WTC11 (cell line): ENCODE measurements around the gene GZMM. TPM values are rescaled to one million over a fixed set of nuclear protein-coding genes. Genes with fewer than 3 reads are reported as not detected.

ENCODE experiments used
- ATAC-seq: fragments of 200-7000 bp; cut with Tn5 transposase; 2 replicates; pipeline ENCODE4 v1.10.0; 2021; ENCODE audit warnings: mild to moderate bottlenecking, moderate library complexity
- CTCF ChIA-PET: fragments of 300-600 bp; sonication (Branson Sonifier 250); formaldehyde crosslinking; loops from one replicate; lab custom pipeline; 2021; ENCODE audit warnings: antibody characterized with exemption; lab: Charles Lee
- POLR2A ChIA-PET: fragments of 350-600 bp; sonication (Branson Sonifier 250); formaldehyde crosslinking; loops from one replicate; lab custom pipeline; 2021; ENCODE audit warnings: antibody characterized with exemption; lab: Charles Lee
- DNase-seq: peaks from one replicate; pipeline ENCODE4 v3.0.0; 2021; ENCODE audit warnings: low spot score
- H3K27ac Mint-ChIP-seq: 2 replicates; pipeline ENCODE4 v1.8.0; 2021; ENCODE audit warnings: mixed read lengths
- H3K27me3 Mint-ChIP-seq: 2 replicates; pipeline ENCODE4 v1.8.0; 2021; ENCODE audit warnings: low read depth, mild to moderate bottlenecking, moderate library complexity, mixed read lengths
- H3K36me3 Mint-ChIP-seq: 2 replicates; pipeline ENCODE4 v1.8.0; 2021; ENCODE audit warnings: mixed read lengths
- H3K4me1 Mint-ChIP-seq: 2 replicates; pipeline ENCODE4 v1.8.0; 2022; ENCODE audit warnings: mixed read lengths
- H3K4me3 Mint-ChIP-seq: 2 replicates; pipeline ENCODE4 v1.8.0; 2021; ENCODE audit warnings: mild to moderate bottlenecking, moderate library complexity, mixed read lengths
- H3K9me3 Mint-ChIP-seq: 2 replicates; pipeline ENCODE4 v1.8.0; 2021; ENCODE audit warnings: mixed read lengths
- CREM ChIP-seq: sonication (generic); formaldehyde crosslinking; IDR thresholded peaks from 2 replicates; pipeline ENCODE4 v1.8.1; 2022; ENCODE audit warnings: mild to moderate bottlenecking, missing genetic modification reagents, moderate library complexity
- ESRRA ChIP-seq: sonication (generic); formaldehyde crosslinking; IDR thresholded peaks from 2 replicates; pipeline ENCODE4 v1.8.1; 2022; ENCODE audit warnings: mild to moderate bottlenecking, missing genetic modification reagents, borderline replicate concordance
- FOXJ3 ChIP-seq: sonication (generic); formaldehyde crosslinking; IDR thresholded peaks from 2 replicates; pipeline ENCODE4 v1.9.0; 2021; ENCODE audit warnings: missing genetic modification reagents, mild to moderate bottlenecking, borderline replicate concordance
- FOXK1 ChIP-seq: sonication (generic); formaldehyde crosslinking; IDR thresholded peaks from 2 replicates; pipeline ENCODE4 v1.8.0; 2022; ENCODE audit warnings: mild to moderate bottlenecking, moderate library complexity, missing genetic modification reagents
- GRHL2 ChIP-seq: fragments of 250-450 bp; sonication (Bioruptor Pico); IDR thresholded peaks from 2 replicates; pipeline ENCODE4 v1.8.0; 2022; ENCODE audit warnings: mild to moderate bottlenecking, moderate library complexity; ENCODE audit not compliant: insufficient replicate concordance, severe bottlenecking
- NFYB ChIP-seq: sonication (generic); formaldehyde crosslinking; conservative IDR thresholded peaks from 2 replicates; pipeline ENCODE4 v1.8.0; 2022; ENCODE audit warnings: low read depth, missing genetic modification reagents
- NR1H2 ChIP-seq: sonication (generic); formaldehyde crosslinking; IDR thresholded peaks from 2 replicates; pipeline ENCODE4 v1.9.0; 2021; ENCODE audit warnings: mild to moderate bottlenecking, moderate library complexity, missing genetic modification reagents
- TEAD1 ChIP-seq: sonication (generic); formaldehyde crosslinking; IDR thresholded peaks from 2 replicates; pipeline ENCODE4 v1.8.0; 2022; ENCODE audit warnings: mild to moderate bottlenecking, missing genetic modification reagents
- ZNF263 ChIP-seq: sonication (generic); formaldehyde crosslinking; IDR thresholded peaks from 2 replicates; pipeline ENCODE4 v1.8.1; 2022; ENCODE audit warnings: low read depth, mild to moderate bottlenecking, moderate library complexity, missing genetic modification reagents
- ZNF671 ChIP-seq: fragments of 250-450 bp; sonication (Bioruptor Pico); IDR thresholded peaks from 2 replicates; pipeline ENCODE4 v1.8.0; 2021; ENCODE audit warnings: mild to moderate bottlenecking
- total RNA-seq: library from RNA; stranded (reverse); gene quantifications from 3 replicates; pipeline ENCODE4 v1.2.3, GENCODE V29; 2021
- TF ChIP-seq, protein P1 (sequence below): sonication (generic); formaldehyde crosslinking; IDR thresholded peaks from 2 replicates; pipeline ENCODE4 v1.8.1; 2023; ENCODE audit warnings: mild to moderate bottlenecking, missing genetic modification reagents
- TF ChIP-seq, protein P2 (sequence below): sonication (generic); formaldehyde crosslinking; IDR thresholded peaks from 2 replicates; pipeline ENCODE4 v1.8.1; 2022; ENCODE audit warnings: mild to moderate bottlenecking, moderate library complexity, missing genetic modification reagents
- TF ChIP-seq, protein P3 (sequence below): sonication (generic); formaldehyde crosslinking; IDR thresholded peaks from 2 replicates; pipeline ENCODE4 v1.8.0; 2022; ENCODE audit warnings: mild to moderate bottlenecking, missing genetic modification reagents
- TF ChIP-seq, protein P4 (sequence below): sonication (generic); formaldehyde crosslinking; IDR thresholded peaks from 2 replicates; pipeline ENCODE4 v1.8.0; 2022; ENCODE audit warnings: mild to moderate bottlenecking, missing genetic modification reagents
- TF ChIP-seq, protein P5 (sequence below): sonication (generic); formaldehyde crosslinking; IDR thresholded peaks from 2 replicates; pipeline ENCODE4 v1.8.1; 2023; ENCODE audit warnings: mild to moderate bottlenecking, moderate library complexity, missing genetic modification reagents
- TF ChIP-seq, protein P6 (sequence below): sonication (generic); formaldehyde crosslinking; IDR thresholded peaks from 2 replicates; pipeline ENCODE4 v1.8.0; 2022; ENCODE audit warnings: missing genetic modification reagents

The GZMM gene
- total RNA-seq, 1 experiment from 2014 or later, result 0.68 TPM

DNA sequence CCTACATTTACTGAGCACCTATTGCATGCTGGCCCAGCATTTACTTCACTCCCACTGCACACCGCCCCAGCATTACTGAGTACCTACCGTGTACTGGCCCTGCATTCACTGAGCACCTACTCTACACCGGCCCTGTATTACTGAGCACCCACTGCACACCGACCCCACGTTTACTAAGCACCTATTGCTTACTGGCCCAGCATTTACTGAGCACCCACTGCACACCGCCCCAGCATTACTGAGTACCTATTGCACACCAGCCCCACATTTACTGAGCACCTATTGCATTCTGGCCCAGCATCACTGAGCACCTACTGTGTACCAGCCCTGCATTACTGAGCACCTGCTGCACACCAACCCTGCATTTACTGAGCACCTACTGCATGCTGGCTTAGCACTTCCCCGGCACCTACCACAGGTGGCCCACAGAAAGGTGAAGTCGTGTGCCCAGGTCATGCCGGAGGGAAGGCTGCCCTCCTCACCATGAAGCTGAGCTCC lies 29.6 kb upstream of the GZMM start (continued):
- TF ChIP-seq, protein P1, sequence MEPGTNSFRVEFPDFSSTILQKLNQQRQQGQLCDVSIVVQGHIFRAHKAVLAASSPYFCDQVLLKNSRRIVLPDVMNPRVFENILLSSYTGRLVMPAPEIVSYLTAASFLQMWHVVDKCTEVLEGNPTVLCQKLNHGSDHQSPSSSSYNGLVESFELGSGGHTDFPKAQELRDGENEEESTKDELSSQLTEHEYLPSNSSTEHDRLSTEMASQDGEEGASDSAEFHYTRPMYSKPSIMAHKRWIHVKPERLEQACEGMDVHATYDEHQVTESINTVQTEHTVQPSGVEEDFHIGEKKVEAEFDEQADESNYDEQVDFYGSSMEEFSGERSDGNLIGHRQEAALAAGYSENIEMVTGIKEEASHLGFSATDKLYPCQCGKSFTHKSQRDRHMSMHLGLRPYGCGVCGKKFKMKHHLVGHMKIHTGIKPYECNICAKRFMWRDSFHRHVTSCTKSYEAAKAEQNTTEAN (CRISPR knock-in tag), result no peak
- TF ChIP-seq ZNF671, result no peak
- TF ChIP-seq, protein P2, sequence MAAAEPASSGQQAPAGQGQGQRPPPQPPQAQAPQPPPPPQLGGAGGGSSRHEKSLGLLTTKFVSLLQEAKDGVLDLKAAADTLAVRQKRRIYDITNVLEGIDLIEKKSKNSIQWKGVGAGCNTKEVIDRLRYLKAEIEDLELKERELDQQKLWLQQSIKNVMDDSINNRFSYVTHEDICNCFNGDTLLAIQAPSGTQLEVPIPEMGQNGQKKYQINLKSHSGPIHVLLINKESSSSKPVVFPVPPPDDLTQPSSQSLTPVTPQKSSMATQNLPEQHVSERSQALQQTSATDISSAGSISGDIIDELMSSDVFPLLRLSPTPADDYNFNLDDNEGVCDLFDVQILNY (CRISPR knock-in tag), result no peak
- TF ChIP-seq NR1H2 (CRISPR knock-in tag), result no peak
- no peak for TF ChIP-seq GRHL2 (CRISPR knock-in tag)
- TF ChIP-seq, protein P3, sequence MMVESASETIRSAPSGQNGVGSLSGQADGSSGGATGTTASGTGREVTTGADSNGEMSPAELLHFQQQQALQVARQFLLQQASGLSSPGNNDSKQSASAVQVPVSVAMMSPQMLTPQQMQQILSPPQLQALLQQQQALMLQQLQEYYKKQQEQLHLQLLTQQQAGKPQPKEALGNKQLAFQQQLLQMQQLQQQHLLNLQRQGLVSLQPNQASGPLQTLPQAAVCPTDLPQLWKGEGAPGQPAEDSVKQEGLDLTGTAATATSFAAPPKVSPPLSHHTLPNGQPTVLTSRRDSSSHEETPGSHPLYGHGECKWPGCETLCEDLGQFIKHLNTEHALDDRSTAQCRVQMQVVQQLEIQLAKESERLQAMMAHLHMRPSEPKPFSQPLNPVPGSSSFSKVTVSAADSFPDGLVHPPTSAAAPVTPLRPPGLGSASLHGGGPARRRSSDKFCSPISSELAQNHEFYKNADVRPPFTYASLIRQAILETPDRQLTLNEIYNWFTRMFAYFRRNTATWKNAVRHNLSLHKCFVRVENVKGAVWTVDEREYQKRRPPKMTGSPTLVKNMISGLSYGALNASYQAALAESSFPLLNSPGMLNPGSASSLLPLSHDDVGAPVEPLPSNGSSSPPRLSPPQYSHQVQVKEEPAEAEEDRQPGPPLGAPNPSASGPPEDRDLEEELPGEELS, result no peak
- TF ChIP-seq CREM (CRISPR knock-in tag), result no peak
- TF ChIP-seq, protein P4, sequence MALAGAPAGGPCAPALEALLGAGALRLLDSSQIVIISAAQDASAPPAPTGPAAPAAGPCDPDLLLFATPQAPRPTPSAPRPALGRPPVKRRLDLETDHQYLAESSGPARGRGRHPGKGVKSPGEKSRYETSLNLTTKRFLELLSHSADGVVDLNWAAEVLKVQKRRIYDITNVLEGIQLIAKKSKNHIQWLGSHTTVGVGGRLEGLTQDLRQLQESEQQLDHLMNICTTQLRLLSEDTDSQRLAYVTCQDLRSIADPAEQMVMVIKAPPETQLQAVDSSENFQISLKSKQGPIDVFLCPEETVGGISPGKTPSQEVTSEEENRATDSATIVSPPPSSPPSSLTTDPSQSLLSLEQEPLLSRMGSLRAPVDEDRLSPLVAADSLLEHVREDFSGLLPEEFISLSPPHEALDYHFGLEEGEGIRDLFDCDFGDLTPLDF (CRISPR knock-in tag), result no peak
- TF ChIP-seq NFYB, result no peak
- TF ChIP-seq, all 79 proteins: peak for 0

DNA sequence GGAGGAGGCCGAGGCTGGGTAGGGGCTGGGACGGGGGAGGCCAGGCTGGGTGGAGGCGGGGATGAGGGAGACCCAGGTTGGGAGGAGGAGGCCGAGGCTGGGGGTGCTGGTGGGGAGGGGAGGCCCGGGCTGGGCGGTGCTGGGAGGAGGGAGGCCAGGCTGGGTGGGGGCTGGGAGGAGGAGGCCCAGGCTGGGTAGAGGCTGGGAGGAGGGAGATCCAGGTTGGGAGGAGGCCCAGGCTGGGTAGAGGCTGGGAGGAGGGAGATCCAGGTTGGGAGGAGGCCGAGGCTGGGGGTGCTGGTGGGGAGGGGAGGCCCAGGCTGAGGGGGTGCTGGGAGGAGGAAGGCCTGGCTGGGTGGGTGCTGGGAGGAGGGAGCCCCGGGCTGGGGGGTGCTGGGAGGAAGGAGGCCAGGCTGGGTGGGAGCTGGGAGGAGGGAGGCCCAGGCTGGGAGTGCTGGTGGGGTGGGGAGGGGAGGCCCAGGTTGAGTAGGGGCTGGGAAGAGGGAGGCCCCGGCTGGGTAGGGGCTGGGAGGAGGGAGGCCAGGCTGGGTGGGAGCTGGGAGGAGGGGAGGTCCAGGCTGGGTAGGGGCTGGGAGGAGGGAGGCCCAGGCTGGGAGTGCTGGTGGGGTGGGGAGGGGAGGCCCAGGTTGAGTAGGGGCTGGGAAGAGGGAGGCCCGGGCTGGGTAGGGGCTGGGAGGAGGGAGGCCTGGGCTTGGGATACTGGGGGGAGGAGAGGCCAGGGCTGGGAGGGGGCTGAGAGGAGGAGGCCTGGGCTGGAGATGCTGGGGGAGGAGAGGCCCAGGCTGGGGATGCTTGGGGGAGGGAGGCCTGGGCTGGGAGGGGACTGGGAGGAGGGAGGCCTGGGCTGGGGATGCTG lies 25.9 kb upstream of the GZMM start:
- peaks cover 10% of the 10 kb centered on the region for H3K36me3 Mint-ChIP-seq
- ChIA-PET POLR2A (interaction anchor here (1.6 kb wide), 1 partner anchor 13 kb away, joined by 4 read pairs; the partner anchor contains the start of gene CDC34), CTCF (interaction anchor here (0.6 to 2.8 kb wide), 8 partner anchors 7 to 271 kb away, joined by 3 to 26 read pairs (median 4); partner anchors contain the start of gene CDC34)
- H3K4me3 Mint-ChIP-seq, result no peak overlapping the region
- TF ChIP-seq, protein P3, result no peak
- TF ChIP-seq FOXJ3 (CRISPR knock-in tag) (no peak), ZNF263 (0 out of 2 replicates have a peak, but pooled peaks have one; percentile 5)
- TF ChIP-seq, all 79 proteins: peak for 1
- peaks cover 9% of the 10 kb centered on the region for H3K9me3 Mint-ChIP-seq
- H3K27ac Mint-ChIP-seq, result no peak overlapping the region
- DNase-seq, result no peak
- H3K4me1 Mint-ChIP-seq, result peaks cover 3% of the 10 kb centered on the region
- H3K27me3 Mint-ChIP-seq, result peaks cover 37% of the 10 kb centered on the region
- ATAC-seq, result no peak

DNA sequence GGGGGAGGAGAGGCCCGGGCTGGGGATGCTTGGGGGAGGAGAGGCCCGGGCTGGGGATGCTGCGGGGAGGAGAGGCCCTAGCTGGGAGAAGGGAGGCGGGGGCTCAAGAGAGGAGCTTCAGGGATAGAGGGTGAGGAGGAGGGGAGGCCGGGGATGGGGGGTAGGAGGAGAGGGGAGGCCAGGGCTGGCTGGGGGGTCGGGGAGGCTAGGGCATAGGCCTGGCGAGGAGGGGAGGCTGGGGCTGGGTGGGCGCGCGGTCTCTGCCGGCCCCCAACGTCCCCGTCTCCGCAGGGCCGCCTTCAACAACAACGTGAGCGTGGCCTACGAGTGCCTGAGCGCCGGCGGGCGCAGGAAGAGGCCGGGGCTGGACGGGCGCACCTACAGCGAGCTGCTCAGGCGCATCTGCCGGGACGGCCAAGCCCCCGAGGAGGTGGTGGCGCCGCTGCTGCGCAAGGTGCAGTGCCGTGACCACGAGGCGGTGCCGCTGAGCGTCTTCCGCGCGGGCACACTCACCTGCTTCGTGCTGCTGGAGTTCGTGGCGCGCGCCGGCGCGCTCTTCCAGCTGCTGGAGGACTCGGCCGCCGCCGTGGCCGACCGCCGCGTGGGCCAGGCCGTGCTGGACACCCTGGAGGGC lies 25.1 kb upstream of the GZMM start:
- Mint-ChIP-seq H3K4me1 (peaks cover 3% of the 10 kb centered on the region), H3K36me3 (peaks cover 10% of the 10 kb centered on the region), H3K27me3 (peaks cover 33% of the 10 kb centered on the region), H3K9me3 (peaks cover 9% of the 10 kb centered on the region), H3K27ac (no peak overlapping the region), H3K4me3 (no peak overlapping the region)
- CTCF ChIA-PET, result interaction anchor here (0.5 to 2.8 kb wide), 8 partner anchors 8 to 508 kb away, joined by 3 to 26 read pairs (median 4); partner anchors contain the start of gene CDC34
- DNase-seq (peak; percentile 79), ATAC-seq (peak; percentile 87)
- POLR2A ChIA-PET, result interaction anchor here (0.6 to 1.6 kb wide), 3 partner anchors 8 to 12 kb away, joined by 3 to 6 read pairs (median 4); partner anchors contain the start of gene CDC34
- 0 out of 2 replicates have a peak, but pooled peaks have one; percentile 13 for TF ChIP-seq TEAD1 (CRISPR knock-in tag)
- TF ChIP-seq, protein P5, sequence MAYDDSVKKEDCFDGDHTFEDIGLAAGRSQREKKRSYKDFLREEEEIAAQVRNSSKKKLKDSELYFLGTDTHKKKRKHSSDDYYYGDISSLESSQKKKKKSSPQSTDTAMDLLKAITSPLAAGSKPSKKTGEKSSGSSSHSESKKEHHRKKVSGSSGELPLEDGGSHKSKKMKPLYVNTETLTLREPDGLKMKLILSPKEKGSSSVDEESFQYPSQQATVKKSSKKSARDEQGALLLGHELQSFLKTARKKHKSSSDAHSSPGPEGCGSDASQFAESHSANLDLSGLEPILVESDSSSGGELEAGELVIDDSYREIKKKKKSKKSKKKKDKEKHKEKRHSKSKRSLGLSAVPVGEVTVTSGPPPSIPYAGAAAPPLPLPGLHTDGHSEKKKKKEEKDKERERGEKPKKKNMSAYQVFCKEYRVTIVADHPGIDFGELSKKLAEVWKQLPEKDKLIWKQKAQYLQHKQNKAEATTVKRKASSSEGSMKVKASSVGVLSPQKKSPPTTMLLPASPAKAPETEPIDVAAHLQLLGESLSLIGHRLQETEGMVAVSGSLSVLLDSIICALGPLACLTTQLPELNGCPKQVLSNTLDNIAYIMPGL, result no peak
- TF ChIP-seq, protein P6, sequence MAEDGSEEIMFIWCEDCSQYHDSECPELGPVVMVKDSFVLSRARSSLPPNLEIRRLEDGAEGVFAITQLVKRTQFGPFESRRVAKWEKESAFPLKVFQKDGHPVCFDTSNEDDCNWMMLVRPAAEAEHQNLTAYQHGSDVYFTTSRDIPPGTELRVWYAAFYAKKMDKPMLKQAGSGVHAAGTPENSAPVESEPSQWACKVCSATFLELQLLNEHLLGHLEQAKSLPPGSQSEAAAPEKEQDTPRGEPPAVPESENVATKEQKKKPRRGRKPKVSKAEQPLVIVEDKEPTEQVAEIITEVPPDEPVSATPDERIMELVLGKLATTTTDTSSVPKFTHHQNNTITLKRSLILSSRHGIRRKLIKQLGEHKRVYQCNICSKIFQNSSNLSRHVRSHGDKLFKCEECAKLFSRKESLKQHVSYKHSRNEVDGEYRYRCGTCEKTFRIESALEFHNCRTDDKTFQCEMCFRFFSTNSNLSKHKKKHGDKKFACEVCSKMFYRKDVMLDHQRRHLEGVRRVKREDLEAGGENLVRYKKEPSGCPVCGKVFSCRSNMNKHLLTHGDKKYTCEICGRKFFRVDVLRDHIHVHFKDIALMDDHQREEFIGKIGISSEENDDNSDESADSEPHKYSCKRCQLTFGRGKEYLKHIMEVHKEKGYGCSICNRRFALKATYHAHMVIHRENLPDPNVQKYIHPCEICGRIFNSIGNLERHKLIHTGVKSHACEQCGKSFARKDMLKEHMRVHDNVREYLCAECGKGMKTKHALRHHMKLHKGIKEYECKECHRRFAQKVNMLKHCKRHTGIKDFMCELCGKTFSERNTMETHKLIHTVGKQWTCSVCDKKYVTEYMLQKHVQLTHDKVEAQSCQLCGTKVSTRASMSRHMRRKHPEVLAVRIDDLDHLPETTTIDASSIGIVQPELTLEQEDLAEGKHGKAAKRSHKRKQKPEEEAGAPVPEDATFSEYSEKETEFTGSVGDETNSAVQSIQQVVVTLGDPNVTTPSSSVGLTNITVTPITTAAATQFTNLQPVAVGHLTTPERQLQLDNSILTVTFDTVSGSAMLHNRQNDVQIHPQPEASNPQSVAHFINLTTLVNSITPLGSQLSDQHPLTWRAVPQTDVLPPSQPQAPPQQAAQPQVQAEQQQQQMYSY (CRISPR knock-in tag), result peak; percentile 38; the same call in 1 of the 2 replicates
- TF ChIP-seq FOXK1, result peak; percentile 20; the same call in 1 of the 2 replicates
- TF ChIP-seq ESRRA (CRISPR knock-in tag), result no peak
